Bronchial epithelial cell (primary cell): ENCODE results near the gene TXN2. TPM values are rescaled to one million over a fixed set of nuclear protein-coding genes. Genes with fewer than 3 reads are reported as not detected.

Experiments used
- DNase-seq: peaks from one replicate; pipeline ENCODE4 v3.0.0-alpha.2; 2010; ENCODE audit warnings: low read depth
- FAIRE-seq: peaks from 2 replicates; lab custom pipeline; 2011; peaks lifted over from hg19 to GRCh38; lab: Jason Lieb, UNC
- H3K27me3 ChIP-seq: 2 replicates; pipeline ENCODE4 v1.5.1; 2011; ENCODE audit warnings: low read length; ENCODE audit not compliant: control insufficient read depth, insufficient read depth
- H3K36me3 ChIP-seq: 2 replicates; pipeline ENCODE4 v1.5.1; 2011; ENCODE audit warnings: low read length; ENCODE audit not compliant: control insufficient read depth, insufficient read depth
- H3K4me3 ChIP-seq: 2 replicates; pipeline ENCODE4 v1.5.1; 2011; ENCODE audit warnings: mild to moderate bottlenecking, low read depth, low read length, control low read depth
- total RNA-seq: library from RNA; depleted of rRNA; stranded (reverse); fragments of >200 nt; gene quantifications from 2 replicates; pipeline ENCODE4 v1.2.1, GENCODE V29; 2014
- TF ChIP-seq, protein P1 (sequence below): IDR thresholded peaks from 2 replicates; pipeline ENCODE4 v1.5.1; 2011; ENCODE audit warnings: mild to moderate bottlenecking, moderate library complexity, low read length, control low read depth, inconsistent platforms; ENCODE audit not compliant: insufficient read depth, severe bottlenecking

Gene TXN2
- total RNA-seq, 1 donor from 2014 or later, result 17.9 TPM

DNA sequence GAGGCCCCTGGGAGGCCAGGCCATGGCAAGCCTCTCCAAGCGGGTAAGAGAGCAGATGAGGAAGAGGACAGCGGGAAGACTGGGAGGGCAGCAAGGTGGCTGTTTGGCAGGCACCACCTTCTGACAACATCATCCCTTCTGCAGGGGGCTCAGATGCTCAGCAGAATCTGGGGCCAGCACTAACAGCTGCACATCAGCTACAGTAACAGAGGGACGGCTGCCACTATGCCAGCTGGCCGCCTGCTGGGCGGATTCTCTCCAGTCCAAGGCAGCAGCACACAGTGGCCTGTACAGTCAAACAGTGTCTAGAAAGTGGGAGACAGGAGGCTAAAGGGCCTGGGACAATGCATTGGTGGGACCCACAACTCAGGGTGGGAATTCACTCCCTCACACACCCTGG, 10.7 kb upstream of the TXN2 start:
- no peak overlapping the region for H3K4me3 ChIP-seq
- TF ChIP-seq, protein P1, sequence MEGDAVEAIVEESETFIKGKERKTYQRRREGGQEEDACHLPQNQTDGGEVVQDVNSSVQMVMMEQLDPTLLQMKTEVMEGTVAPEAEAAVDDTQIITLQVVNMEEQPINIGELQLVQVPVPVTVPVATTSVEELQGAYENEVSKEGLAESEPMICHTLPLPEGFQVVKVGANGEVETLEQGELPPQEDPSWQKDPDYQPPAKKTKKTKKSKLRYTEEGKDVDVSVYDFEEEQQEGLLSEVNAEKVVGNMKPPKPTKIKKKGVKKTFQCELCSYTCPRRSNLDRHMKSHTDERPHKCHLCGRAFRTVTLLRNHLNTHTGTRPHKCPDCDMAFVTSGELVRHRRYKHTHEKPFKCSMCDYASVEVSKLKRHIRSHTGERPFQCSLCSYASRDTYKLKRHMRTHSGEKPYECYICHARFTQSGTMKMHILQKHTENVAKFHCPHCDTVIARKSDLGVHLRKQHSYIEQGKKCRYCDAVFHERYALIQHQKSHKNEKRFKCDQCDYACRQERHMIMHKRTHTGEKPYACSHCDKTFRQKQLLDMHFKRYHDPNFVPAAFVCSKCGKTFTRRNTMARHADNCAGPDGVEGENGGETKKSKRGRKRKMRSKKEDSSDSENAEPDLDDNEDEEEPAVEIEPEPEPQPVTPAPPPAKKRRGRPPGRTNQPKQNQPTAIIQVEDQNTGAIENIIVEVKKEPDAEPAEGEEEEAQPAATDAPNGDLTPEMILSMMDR, result no peak
- FAIRE-seq (no peak), DNase-seq (no peak)
- H3K36me3 ChIP-seq, result no peaks in the 10 kb centered on the region
- no peaks in the 10 kb centered on the region for H3K27me3 ChIP-seq

DNA sequence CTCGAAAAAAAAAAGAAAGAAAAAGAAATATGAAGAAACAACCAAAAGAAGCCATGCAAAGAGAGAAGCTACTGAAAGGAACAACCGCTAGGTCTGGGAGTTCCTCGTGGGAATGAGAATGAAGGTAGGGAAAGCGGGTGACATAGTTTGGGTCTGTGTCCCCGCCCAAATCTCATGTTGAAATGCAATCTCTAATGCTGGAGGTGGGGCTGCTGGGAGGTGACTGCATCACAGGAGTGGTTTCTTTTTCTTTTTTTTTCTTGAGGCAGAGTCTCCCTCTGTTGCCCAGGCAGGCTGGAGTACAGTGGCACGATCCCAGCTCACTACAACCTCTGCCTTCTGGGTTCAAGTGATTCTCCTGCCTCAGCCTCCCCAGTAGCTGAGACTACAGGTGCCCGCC, 9.7 kb upstream of the TXN2 start:
- Histone ChIP-seq H3K4me3 (no peak overlapping the region), H3K27me3 (no peaks in the 10 kb centered on the region), H3K36me3 (no peaks in the 10 kb centered on the region)
- DNase-seq (no peak), FAIRE-seq (no peak)
- TF ChIP-seq, protein P1, result no peak

DNA sequence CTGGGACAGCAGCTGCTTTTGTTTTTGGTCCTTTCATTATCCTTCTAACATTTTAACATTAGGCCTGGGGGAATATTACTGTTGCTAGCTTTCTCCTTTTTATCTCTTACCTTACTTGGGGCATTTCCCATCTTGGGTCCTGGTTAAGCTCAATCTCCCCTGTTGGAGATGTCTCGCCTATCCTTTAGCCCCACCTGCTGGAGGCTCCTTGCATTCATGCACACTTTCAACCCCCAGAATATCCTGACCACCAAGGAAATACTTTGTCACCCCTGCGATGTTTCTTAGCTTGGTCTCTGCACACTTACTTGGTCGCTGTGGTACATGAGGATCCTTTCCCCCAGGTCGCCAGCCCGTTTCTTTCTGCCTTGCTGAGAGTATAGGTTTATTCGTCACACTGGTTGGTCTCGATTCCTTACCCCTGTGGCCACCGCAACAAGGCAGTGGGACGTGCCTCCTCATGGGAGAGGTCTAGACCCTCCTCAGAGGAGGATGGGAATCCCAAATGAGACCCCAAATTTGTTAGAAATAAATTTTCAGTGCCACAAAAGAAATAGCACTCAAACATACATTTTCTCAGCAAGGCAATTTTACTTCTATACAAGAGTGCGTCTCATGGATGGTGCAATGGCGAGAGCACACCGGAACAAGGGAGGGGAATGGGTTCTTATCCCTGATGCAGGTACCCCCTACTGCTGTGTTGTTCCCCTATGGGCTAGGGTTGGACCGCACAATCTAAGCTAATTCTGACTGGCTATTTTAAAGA, 5.4 kb upstream of the TXN2 start:
- FAIRE-seq (peak; percentile 47), DNase-seq (peak; percentile 44)
- Histone ChIP-seq H3K36me3 (no peaks in the 10 kb centered on the region), H3K27me3 (no peaks in the 10 kb centered on the region), H3K4me3 (no peak overlapping the region)
- TF ChIP-seq, protein P1, result peak; percentile 67

DNA sequence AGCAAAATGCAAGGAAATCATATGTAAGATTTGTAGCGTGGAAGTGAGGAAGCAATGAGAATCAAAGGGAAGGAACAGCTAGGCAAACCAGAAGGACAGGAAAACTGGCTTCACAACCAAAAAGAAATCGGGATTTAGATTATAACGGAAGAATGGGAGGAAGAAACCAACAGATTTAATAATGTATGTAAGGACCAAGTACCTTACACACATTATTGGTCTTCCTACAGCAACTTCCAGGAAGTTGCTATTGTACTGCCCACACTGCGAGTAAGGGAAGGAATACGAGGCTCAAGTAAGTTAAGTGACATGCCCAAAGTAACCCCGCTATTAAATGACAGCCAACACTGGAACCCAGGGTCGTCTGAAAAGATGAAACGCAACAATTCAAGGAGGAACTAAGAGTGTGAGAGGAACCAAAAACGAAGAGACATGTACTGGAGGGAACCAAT, 473 bp downstream of the TXN2 start:
- TF ChIP-seq, protein P1, result no peak
- peak overlapping the region; percentile 78 for H3K4me3 ChIP-seq
- no peaks in the 10 kb centered on the region for H3K27me3 ChIP-seq
- DNase-seq, result no peak
- H3K36me3 ChIP-seq, result peaks cover 15% of the 10 kb centered on the region
- FAIRE-seq, result no peak

DNA sequence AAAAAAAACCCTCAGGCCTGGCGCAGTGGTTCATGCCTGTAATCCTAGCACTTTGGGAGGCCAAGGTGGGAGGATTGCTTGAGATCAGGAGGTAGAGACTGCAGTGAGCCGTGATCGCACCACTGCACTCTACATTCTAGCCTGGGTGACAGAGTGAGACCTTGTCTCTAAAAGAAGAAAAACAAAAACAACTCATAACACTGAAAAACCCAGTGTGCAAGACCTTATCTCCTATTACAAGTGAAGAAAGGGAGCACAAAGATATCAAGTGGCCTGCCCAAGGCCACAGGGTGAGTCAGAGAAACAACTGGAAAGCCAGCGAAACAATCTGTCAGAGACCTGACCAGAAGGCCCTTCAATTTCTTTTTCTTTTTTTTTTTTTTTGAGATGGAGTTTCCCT, 2.5 kb downstream of the TXN2 start:
- DNase-seq, result no peak
- Histone ChIP-seq H3K4me3 (no peak overlapping the region), H3K36me3 (peaks cover 25% of the 10 kb centered on the region), H3K27me3 (no peaks in the 10 kb centered on the region)
- FAIRE-seq, result no peak
- TF ChIP-seq, protein P1, result no peak
